Measurements from ENCODE around the gene TMEM108. TPM values are rescaled to one million over a fixed set of nuclear protein-coding genes. Genes with fewer than 3 reads are reported as not detected.

TMEM108 gene
- total RNA-seq, 2 experiments from 2014 or later, result not detected

GRCh38 chr3:133187870-133188379 is 149.7 kb downstream of the TMEM108 start:
- POLR2A ChIA-PET, result interaction anchor here (0.6 to 0.7 kb wide), 2 partner anchors 733 to 1045 kb away, joined by 3 to 9 read pairs; no protein-coding TSS in a partner anchor
- H3K27ac ChIP-seq (ENCODE audit: low read depth, low read length, poor library complexity, severe bottlenecking), result no peak overlapping the region
- no peaks in the 10 kb centered on the region for H3K79me2 ChIP-seq (ENCODE audit: insufficient read depth, low read depth, low read length)
- no peak overlapping the region for H3K4me2 ChIP-seq (ENCODE audit: low read length)
- no peak overlapping the region for H2AFZ ChIP-seq (ENCODE audit: low read length)
- TF ChIP-seq CTCF (conservative IDR thresholded peaks at IDR 0.05; ENCODE audit: low read length) (no peak), EZH2phosphoT487 (IDR thresholded peaks at IDR 0.05; ENCODE audit: borderline replicate concordance, low read depth, low read length) (no peak)
- DNase-seq (ENCODE audit: low spot score), result no peak
- CTCF ChIA-PET (ENCODE audit: unreplicated experiment), result no interaction called here
- no peaks in the 10 kb centered on the region for H3K9me2 ChIP-seq (ENCODE audit: insufficient read depth, low read length)
- no peaks in the 10 kb centered on the region for H3K9me3 ChIP-seq (ENCODE audit: low read length)
- no peak overlapping the region for H3K4me3 ChIP-seq (ENCODE audit: low read depth, low read length, poor library complexity, severe bottlenecking)
- H3K4me1 ChIP-seq (ENCODE audit: insufficient read depth, low read length, poor library complexity, severe bottlenecking), result no peaks in the 10 kb centered on the region
- H3K36me3 ChIP-seq (ENCODE audit: insufficient read depth, low read length), result no peaks in the 10 kb centered on the region
- BruUV-seq (replicated peaks), result no TSS peak
- intact Hi-C loops (cut with micrococcal nuclease; ENCODE audit: unreplicated experiment), result no loop called here
- no peaks in the 10 kb centered on the region for H4K20me1 ChIP-seq (ENCODE audit: insufficient read depth, low read length)

GRCh38 chr3:133188996-133189395 is 150.8 kb downstream of the TMEM108 start:
- intact Hi-C loops (cut with micrococcal nuclease; ENCODE audit: unreplicated experiment), result no loop called here
- no peak for DNase-seq (ENCODE audit: low spot score)
- H3K27ac ChIP-seq (ENCODE audit: low read depth, low read length, poor library complexity, severe bottlenecking), result no peak overlapping the region
- no TSS peak for BruUV-seq (replicated peaks)
- H2AFZ ChIP-seq (ENCODE audit: low read length), result no peak overlapping the region
- no peak overlapping the region for H3K4me2 ChIP-seq (ENCODE audit: low read length)
- no peaks in the 10 kb centered on the region for H4K20me1 ChIP-seq (ENCODE audit: insufficient read depth, low read length)
- no peak overlapping the region for H3K4me3 ChIP-seq (ENCODE audit: low read depth, low read length, poor library complexity, severe bottlenecking)
- ChIA-PET POLR2A (interaction anchor here (1.0 kb wide), 1 partner anchor 11 kb away, joined by 3 read pairs; no protein-coding TSS in a partner anchor), CTCF (ENCODE audit: unreplicated experiment) (no interaction called here)
- no peaks in the 10 kb centered on the region for H3K4me1 ChIP-seq (ENCODE audit: insufficient read depth, low read length, poor library complexity, severe bottlenecking)
- no peaks in the 10 kb centered on the region for H3K9me3 ChIP-seq (ENCODE audit: low read length)
- no peaks in the 10 kb centered on the region for H3K79me2 ChIP-seq (ENCODE audit: insufficient read depth, low read depth, low read length)
- TF ChIP-seq CTCF (conservative IDR thresholded peaks at IDR 0.05; ENCODE audit: low read length) (no peak), EZH2phosphoT487 (IDR thresholded peaks at IDR 0.05; ENCODE audit: borderline replicate concordance, low read depth, low read length) (no peak)
- H3K9me2 ChIP-seq (ENCODE audit: insufficient read depth, low read length), result no peaks in the 10 kb centered on the region
- H3K36me3 ChIP-seq (ENCODE audit: insufficient read depth, low read length), result no peaks in the 10 kb centered on the region

GRCh38 chr3:133189893-133190292 is 151.7 kb downstream of the TMEM108 start:
- ChIA-PET POLR2A (interaction anchor here (1.0 kb wide), 1 partner anchor 12 kb away, joined by 3 read pairs; no protein-coding TSS in a partner anchor), CTCF (ENCODE audit: unreplicated experiment) (no interaction called here)
- H3K4me1 ChIP-seq (ENCODE audit: insufficient read depth, low read length, poor library complexity, severe bottlenecking), result no peaks in the 10 kb centered on the region
- TF ChIP-seq EZH2phosphoT487 (IDR thresholded peaks at IDR 0.05; ENCODE audit: borderline replicate concordance, low read depth, low read length) (no peak), CTCF (conservative IDR thresholded peaks at IDR 0.05; ENCODE audit: low read length) (no peak)
- H3K9me3 ChIP-seq (ENCODE audit: low read length), result no peaks in the 10 kb centered on the region
- no peaks in the 10 kb centered on the region for H3K79me2 ChIP-seq (ENCODE audit: insufficient read depth, low read depth, low read length)
- no peak overlapping the region for H3K4me2 ChIP-seq (ENCODE audit: low read length)
- H2AFZ ChIP-seq (ENCODE audit: low read length), result no peak overlapping the region
- H4K20me1 ChIP-seq (ENCODE audit: insufficient read depth, low read length), result no peaks in the 10 kb centered on the region
- H3K36me3 ChIP-seq (ENCODE audit: insufficient read depth, low read length), result no peaks in the 10 kb centered on the region
- no peak overlapping the region for H3K4me3 ChIP-seq (ENCODE audit: low read depth, low read length, poor library complexity, severe bottlenecking)
- BruUV-seq (replicated peaks), result no TSS peak
- DNase-seq (ENCODE audit: low spot score), result no peak
- intact Hi-C loops (cut with micrococcal nuclease; ENCODE audit: unreplicated experiment), result no loop called here
- H3K27ac ChIP-seq (ENCODE audit: low read depth, low read length, poor library complexity, severe bottlenecking), result no peak overlapping the region
- H3K9me2 ChIP-seq (ENCODE audit: insufficient read depth, low read length), result no peaks in the 10 kb centered on the region
